Neural crest cell (in vitro differentiated cells): ENCODE measurements around the gene TLX2. TPM values are rescaled to one million over a fixed set of nuclear protein-coding genes. Genes with fewer than 3 reads are reported as not detected.
A peak's percentile ranks its signal among the peaks of the same experiment; 100 is the strongest.

Experiments
- DNase-seq: peaks from one replicate; pipeline ENCODE4 v3.0.0; 2021; ENCODE audit warnings: low read depth, mixed read lengths, low spot score
- H3K27ac Mint-ChIP-seq: one replicate; pipeline ENCODE4 v1.8.0; 2021; ENCODE audit warnings: mild to moderate bottlenecking, mixed read lengths; ENCODE audit not compliant: unreplicated experiment
- H3K27me3 Mint-ChIP-seq: 2 replicates; pipeline ENCODE4 v1.8.0; 2021; ENCODE audit warnings: low read depth, mild to moderate bottlenecking, mixed read lengths
- H3K36me3 Mint-ChIP-seq: 2 replicates; pipeline ENCODE4 v1.8.0; 2021; ENCODE audit warnings: low read depth, mild to moderate bottlenecking, mixed read lengths
- H3K4me1 Mint-ChIP-seq: 2 replicates; pipeline ENCODE4 v1.8.0; 2021; ENCODE audit warnings: mixed read lengths
- H3K4me3 Mint-ChIP-seq: one replicate; pipeline ENCODE4 v1.8.0; 2021; ENCODE audit warnings: mild to moderate bottlenecking, mixed read lengths
- H3K9me3 Mint-ChIP-seq: 2 replicates; pipeline ENCODE4 v1.8.0; 2021; ENCODE audit warnings: mixed read lengths
- CTCF ChIP-seq: fragments of 200-600 bp; sonication (generic); conservative IDR thresholded peaks from 2 replicates; pipeline ENCODE4 v1.5.0; 2021; ENCODE audit warnings: antibody characterized with exemption, mild to moderate bottlenecking
- total RNA-seq: library from RNA; stranded (reverse); gene quantifications from 2 replicates; pipeline ENCODE4 v1.2.1, GENCODE V29; 2021

The TLX2 gene
- total RNA-seq, 1 donor from 2014 or later, result not detected

- Mint-ChIP-seq H3K27me3 (peaks cover 3% of the 10 kb centered on the region), H3K36me3 (peaks cover 17% of the 10 kb centered on the region), H3K4me1 (peaks cover 39% of the 10 kb centered on the region), H3K27ac (peak within 1 kb of the TSS; percentile 98), H3K9me3 (peaks cover 2% of the 10 kb centered on the region), H3K4me3 (peak within 1 kb of the TSS; percentile 98)
- no peak for TF ChIP-seq CTCF
- DNase-seq, result peak; percentile 93
Measured at GRCh38 chr2:74529357-74530238, 15.3 kb downstream of the TLX2 start, which contains the start of the genes AUP1 and HTRA2. Gene AUP1 (minus strand): TSS chr2:74529706. CDS start chr2:74529629, 77 bp downstream. Gene HTRA2 (plus strand): TSS chr2:74529933. CDS start chr2:74530007, 74 bp downstream.

- H3K9me3 Mint-ChIP-seq, result peaks cover 2% of the 10 kb centered on the region
- no peak for TF ChIP-seq CTCF
- peak; percentile 27 for DNase-seq
- H3K27me3 Mint-ChIP-seq, result peaks cover 3% of the 10 kb centered on the region
- H3K27ac Mint-ChIP-seq, result peak overlapping the region; percentile 91
- peaks cover 17% of the 10 kb centered on the region for H3K36me3 Mint-ChIP-seq
- peak overlapping the region; percentile 98 for H3K4me3 Mint-ChIP-seq
- H3K4me1 Mint-ChIP-seq, result peaks cover 39% of the 10 kb centered on the region
Measured at GRCh38 chr2:74530239-74531187, 16.3 kb downstream of the TLX2 start.

GRCh38 chr2:74531666-74532065 lies 17.4 kb downstream of the TLX2 start:
- TF ChIP-seq CTCF, result no peak
- no peak for DNase-seq
- Mint-ChIP-seq H3K9me3 (no peaks in the 10 kb centered on the region), H3K4me3 (peak overlapping the region; percentile 98), H3K4me1 (peaks cover 39% of the 10 kb centered on the region), H3K27ac (no peak overlapping the region), H3K36me3 (peaks cover 10% of the 10 kb centered on the region), H3K27me3 (peaks cover 2% of the 10 kb centered on the region)

GRCh38 chr2:74532222-74532621 lies 18.0 kb downstream of the TLX2 start:
- H3K4me3 Mint-ChIP-seq, result peak overlapping the region; percentile 98
- H3K36me3 Mint-ChIP-seq, result peaks cover 5% of the 10 kb centered on the region
- peaks cover 39% of the 10 kb centered on the region for H3K4me1 Mint-ChIP-seq
- no peak for TF ChIP-seq CTCF
- H3K9me3 Mint-ChIP-seq, result no peaks in the 10 kb centered on the region
- DNase-seq, result no peak
- no peak overlapping the region for H3K27ac Mint-ChIP-seq
- no peaks in the 10 kb centered on the region for H3K27me3 Mint-ChIP-seq

- no peak for DNase-seq
- TF ChIP-seq CTCF, result no peak
- Mint-ChIP-seq H3K9me3 (no peaks in the 10 kb centered on the region), H3K27me3 (no peaks in the 10 kb centered on the region), H3K4me3 (peak overlapping the region; percentile 70), H3K36me3 (peaks cover 3% of the 10 kb centered on the region), H3K4me1 (peaks cover 32% of the 10 kb centered on the region), H3K27ac (peak overlapping the region; percentile 57)
Measured at GRCh38 chr2:74533464-74533863, 19.2 kb downstream of the TLX2 start.
